HepG2 (cell line): Measurements from ENCODE around the gene CCDC69. TPM values are rescaled to one million over a fixed set of nuclear protein-coding genes. Genes with fewer than 3 reads are reported as not detected.

Experiments
- AGO2 ChIP-seq: fragments of 200-400 bp; formaldehyde crosslinking; optimal IDR thresholded peaks from 2 replicates; pipeline ENCODE3; 2017; ENCODE audit warnings: mild to moderate bottlenecking, low read depth, low read length, moderate library complexity
- AHR ChIP-seq: IDR thresholded peaks from 2 replicates; pipeline ENCODE4 v1.6.1; 2018; ENCODE audit warnings: missing genetic modification reagents, missing compliant biosample characterization
- BRCA1 ChIP-seq: sonication (generic); formaldehyde crosslinking; IDR thresholded peaks from 2 replicates; pipeline ENCODE4 v1.4.0; 2020; ENCODE audit warnings: missing genetic modification reagents
- CEBPG ChIP-seq: IDR thresholded peaks from 2 replicates; pipeline ENCODE4 v1.6.1; 2016
- HCFC1 ChIP-seq: fragments of 150-350 bp; IDR thresholded peaks from 2 replicates; pipeline ENCODE4 v1.6.1; 2014; ENCODE audit warnings: low read depth, low read length
- KDM6A ChIP-seq: IDR thresholded peaks from 2 replicates; pipeline ENCODE4 v1.6.1; 2016; ENCODE audit warnings: low read depth
- KLF6 ChIP-seq: IDR thresholded peaks from 2 replicates; pipeline ENCODE4 v1.8.0; 2016; ENCODE audit warnings: missing biosample characterization, missing genetic modification reagents
- NCOA5 ChIP-seq: sonication (generic); formaldehyde crosslinking; IDR thresholded peaks from 2 replicates; pipeline ENCODE4 v1.4.0; 2020; ENCODE audit warnings: missing genetic modification reagents
- PHF21A ChIP-seq: sonication (generic); formaldehyde crosslinking; IDR thresholded peaks from 2 replicates; pipeline ENCODE4 v1.5.0; 2020; ENCODE audit warnings: mild to moderate bottlenecking, missing genetic modification reagents
- PPARG ChIP-seq: conservative IDR thresholded peaks from 2 replicates; pipeline ENCODE4 v1.6.1; 2016; ENCODE audit warnings: missing biosample characterization, missing genetic modification reagents
- RARA ChIP-seq: IDR thresholded peaks from 2 replicates; pipeline ENCODE4 v1.6.1; 2016; ENCODE audit warnings: missing genetic modification reagents, missing compliant biosample characterization
- TEAD3 ChIP-seq: optimal IDR thresholded peaks from 2 replicates; pipeline ENCODE3; 2016; ENCODE audit warnings: borderline replicate concordance
- ZNF292 ChIP-seq: sonication (generic); formaldehyde crosslinking; IDR thresholded peaks from 2 replicates; pipeline ENCODE4 v1.8.1; 2022; ENCODE audit warnings: mild to moderate bottlenecking, low read depth, missing genetic modification reagents, borderline replicate concordance
- ZNF34 ChIP-seq: sonication (generic); formaldehyde crosslinking; IDR thresholded peaks from 2 replicates; pipeline ENCODE4 v1.4.0; 2020; ENCODE audit warnings: mild to moderate bottlenecking, missing genetic modification reagents, borderline replicate concordance
- polyA plus RNA-seq, 8 experiments: library from polyadenylated mRNA; depleted of rRNA in 3 of 8; stranded (reverse) in 7 of 8; unstranded in 1 of 8; fragments of >200 nt; fragmentation: Illumina TruSeq in 4 of 8; extraction: Trizol in 4 of 8; gene quantifications; 2 replicates each; pipeline versions ENCODE4 v1.2.1 to v1.2.3, GENCODE V29; 2011 to 2016; ENCODE audit warnings: low read depth in 4 of 8, missing spikeins in 1 of 8, mixed read lengths in 1 of 8; ENCODE audit not compliant: insufficient read depth in 1 of 8
- total RNA-seq, 5 experiments: library from RNA; depleted of rRNA; stranded (reverse); fragments of >200 nt; fragmentation: Illumina TruSeq; extraction: Trizol; gene quantifications; 2 replicates each; pipeline ENCODE4 v1.2.3, GENCODE V29; 2016; ENCODE audit warnings: low read depth in 1 of 5
- TF ChIP-seq, protein P1 (sequence below): sonication (generic); formaldehyde crosslinking; IDR thresholded peaks from 2 replicates; pipeline ENCODE4 v1.5.0; 2020; ENCODE audit warnings: missing genetic modification reagents
- TF ChIP-seq, protein P2 (sequence below): sonication (generic); formaldehyde crosslinking; IDR thresholded peaks from 2 replicates; pipeline ENCODE4 v1.5.0; 2020; ENCODE audit warnings: missing genetic modification reagents
- TF ChIP-seq, protein P3 (sequence below): sonication (generic); formaldehyde crosslinking; IDR thresholded peaks from 2 replicates; pipeline ENCODE4 v1.8.1; 2022; ENCODE audit warnings: low read depth, mild to moderate bottlenecking, missing genetic modification reagents

CCDC69 gene
- total and polyA plus RNA-seq, 2 of the 13 experiments (the other 11 are each of a cell fraction or from before 2014, with no cell fraction given): 12.2 to 45.2 TPM

DNA sequence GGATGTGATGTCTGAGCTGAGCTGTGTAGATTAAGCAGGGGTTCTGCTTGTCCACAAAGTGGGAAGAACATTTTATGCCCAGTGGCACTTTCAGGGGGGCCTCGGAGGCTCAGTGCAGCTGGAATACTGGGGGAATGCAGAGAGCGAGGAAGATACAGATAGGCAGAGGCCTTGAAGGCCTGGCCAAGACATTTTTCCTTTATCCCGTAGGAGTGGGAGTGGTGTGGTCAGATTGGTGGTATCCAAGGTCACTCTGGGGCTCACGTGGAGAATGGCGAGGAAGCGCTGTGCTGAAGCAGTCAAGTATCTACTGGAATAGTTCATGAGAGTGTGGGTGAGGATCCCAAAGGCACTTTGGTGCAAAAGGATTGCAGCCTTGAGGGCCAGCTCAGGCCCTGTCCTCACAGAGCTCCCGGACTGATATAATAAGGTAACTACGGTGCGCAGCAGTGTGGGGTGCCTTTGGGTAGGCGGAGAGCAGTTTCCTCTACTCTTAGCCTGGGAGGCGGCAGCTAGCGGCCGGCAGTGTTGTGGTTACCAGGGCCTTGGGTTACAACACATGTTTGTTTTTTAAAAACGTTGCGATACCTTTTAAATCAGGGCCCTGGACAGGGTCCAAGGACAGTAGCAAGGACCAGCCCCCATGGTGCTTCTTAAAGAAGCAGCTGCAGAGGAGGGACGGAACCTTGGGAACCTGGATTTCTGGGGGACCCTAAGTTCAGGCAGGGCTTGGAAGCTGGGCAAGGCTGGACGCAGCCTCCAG, 10.8 kb upstream of the CCDC69 start (continued):
- TF ChIP-seq, protein P1, sequence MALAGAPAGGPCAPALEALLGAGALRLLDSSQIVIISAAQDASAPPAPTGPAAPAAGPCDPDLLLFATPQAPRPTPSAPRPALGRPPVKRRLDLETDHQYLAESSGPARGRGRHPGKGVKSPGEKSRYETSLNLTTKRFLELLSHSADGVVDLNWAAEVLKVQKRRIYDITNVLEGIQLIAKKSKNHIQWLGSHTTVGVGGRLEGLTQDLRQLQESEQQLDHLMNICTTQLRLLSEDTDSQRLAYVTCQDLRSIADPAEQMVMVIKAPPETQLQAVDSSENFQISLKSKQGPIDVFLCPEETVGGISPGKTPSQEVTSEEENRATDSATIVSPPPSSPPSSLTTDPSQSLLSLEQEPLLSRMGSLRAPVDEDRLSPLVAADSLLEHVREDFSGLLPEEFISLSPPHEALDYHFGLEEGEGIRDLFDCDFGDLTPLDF: no peak
- no peak for TF ChIP-seq ZNF34 (CRISPR knock-in tag)
- no peak for TF ChIP-seq NCOA5 (CRISPR knock-in tag)
- TF ChIP-seq RARA (CRISPR knock-in tag): peak; percentile 46
- TF ChIP-seq, protein P2, sequence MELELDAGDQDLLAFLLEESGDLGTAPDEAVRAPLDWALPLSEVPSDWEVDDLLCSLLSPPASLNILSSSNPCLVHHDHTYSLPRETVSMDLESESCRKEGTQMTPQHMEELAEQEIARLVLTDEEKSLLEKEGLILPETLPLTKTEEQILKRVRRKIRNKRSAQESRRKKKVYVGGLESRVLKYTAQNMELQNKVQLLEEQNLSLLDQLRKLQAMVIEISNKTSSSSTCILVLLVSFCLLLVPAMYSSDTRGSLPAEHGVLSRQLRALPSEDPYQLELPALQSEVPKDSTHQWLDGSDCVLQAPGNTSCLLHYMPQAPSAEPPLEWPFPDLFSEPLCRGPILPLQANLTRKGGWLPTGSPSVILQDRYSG (CRISPR knock-in tag): no peak
- TF ChIP-seq AGO2: no peak
- TF ChIP-seq BRCA1 (CRISPR knock-in tag): 0 out of 2 replicates have a peak, but pooled peaks have one; percentile 38
- TF ChIP-seq PHF21A: peak; percentile 82
- TF ChIP-seq TEAD3 (CRISPR knock-in tag): peak; percentile 55
- TF ChIP-seq HCFC1: no peak
- TF ChIP-seq AHR (CRISPR knock-in tag): no peak; the same call in 1 of the 2 replicates
- TF ChIP-seq KLF6 (CRISPR knock-in tag): 0 out of 2 replicates have a peak, but pooled peaks have one; percentile 41
- TF ChIP-seq, protein P3, sequence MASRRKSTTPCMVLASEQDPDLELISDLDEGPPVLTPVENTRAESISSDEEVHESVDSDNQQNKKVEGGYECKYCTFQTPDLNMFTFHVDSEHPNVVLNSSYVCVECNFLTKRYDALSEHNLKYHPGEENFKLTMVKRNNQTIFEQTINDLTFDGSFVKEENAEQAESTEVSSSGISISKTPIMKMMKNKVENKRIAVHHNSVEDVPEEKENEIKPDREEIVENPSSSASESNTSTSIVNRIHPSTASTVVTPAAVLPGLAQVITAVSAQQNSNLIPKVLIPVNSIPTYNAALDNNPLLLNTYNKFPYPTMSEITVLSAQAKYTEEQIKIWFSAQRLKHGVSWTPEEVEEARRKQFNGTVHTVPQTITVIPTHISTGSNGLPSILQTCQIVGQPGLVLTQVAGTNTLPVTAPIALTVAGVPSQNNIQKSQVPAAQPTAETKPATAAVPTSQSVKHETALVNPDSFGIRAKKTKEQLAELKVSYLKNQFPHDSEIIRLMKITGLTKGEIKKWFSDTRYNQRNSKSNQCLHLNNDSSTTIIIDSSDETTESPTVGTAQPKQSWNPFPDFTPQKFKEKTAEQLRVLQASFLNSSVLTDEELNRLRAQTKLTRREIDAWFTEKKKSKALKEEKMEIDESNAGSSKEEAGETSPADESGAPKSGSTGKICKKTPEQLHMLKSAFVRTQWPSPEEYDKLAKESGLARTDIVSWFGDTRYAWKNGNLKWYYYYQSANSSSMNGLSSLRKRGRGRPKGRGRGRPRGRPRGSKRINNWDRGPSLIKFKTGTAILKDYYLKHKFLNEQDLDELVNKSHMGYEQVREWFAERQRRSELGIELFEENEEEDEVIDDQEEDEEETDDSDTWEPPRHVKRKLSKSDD (CRISPR knock-in tag): no peak
- TF ChIP-seq ZNF292 (CRISPR knock-in tag): peak; percentile 72; the same call in 1 of the 2 replicates
- TF ChIP-seq CEBPG: peak; percentile 72
- TF ChIP-seq KDM6A (CRISPR knock-in tag): peak; percentile 46
- no peak for TF ChIP-seq PPARG (CRISPR knock-in tag)
